ENCODE results near the gene BAZ2A. TPM values are rescaled to one million over a fixed set of nuclear protein-coding genes. Genes with fewer than 3 reads are reported as not detected.
A peak's percentile ranks its signal among the peaks of the same experiment; 100 is the strongest.

Gene BAZ2A
- polyA plus RNA-seq, 1 of the 3 experiments (the other 2 are of a cell fraction): 32.4 TPM

DNA sequence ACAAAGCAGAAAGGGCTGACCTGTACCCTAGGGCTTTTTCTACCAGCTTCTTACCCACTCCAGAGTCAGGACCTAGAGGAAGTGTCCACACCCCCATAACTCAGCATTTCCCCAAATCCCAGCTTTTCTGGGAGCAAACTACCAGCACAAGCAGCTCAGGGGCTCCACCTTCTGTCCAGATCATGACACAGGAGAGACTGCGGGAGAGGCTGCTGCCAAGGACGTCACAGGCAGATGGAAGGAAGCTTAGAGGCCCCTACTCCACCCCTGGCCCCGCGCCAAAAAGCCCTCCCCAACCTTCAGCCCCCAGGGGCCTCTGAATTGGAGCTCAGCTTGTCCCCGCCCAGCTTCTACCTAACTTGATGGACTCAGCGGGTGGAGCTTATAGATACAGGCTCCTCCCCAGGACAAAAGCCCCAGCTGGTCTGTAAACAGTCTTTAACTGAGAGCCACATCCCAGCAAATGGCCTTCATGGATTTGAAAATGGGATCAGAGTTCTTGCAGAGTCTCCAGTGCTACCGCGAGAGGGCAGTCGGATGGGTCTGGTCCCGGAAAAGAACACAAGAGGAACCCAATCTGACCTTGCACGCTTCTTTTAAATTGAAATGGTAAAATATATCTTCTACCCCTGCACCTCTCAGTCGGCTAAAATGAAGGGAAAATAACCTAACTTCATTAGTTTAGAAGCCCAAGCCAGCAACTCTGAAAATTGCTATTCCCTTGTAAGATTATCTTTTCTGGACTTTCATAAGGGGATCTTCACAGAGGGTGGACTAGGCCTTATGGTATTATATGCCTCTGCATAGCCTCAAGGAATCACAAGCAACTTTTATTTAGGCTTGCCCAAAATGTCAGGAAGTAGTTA lies 6.8 kb upstream of the BAZ2A start (continued):
- TF ChIP-seq, protein P1, sequence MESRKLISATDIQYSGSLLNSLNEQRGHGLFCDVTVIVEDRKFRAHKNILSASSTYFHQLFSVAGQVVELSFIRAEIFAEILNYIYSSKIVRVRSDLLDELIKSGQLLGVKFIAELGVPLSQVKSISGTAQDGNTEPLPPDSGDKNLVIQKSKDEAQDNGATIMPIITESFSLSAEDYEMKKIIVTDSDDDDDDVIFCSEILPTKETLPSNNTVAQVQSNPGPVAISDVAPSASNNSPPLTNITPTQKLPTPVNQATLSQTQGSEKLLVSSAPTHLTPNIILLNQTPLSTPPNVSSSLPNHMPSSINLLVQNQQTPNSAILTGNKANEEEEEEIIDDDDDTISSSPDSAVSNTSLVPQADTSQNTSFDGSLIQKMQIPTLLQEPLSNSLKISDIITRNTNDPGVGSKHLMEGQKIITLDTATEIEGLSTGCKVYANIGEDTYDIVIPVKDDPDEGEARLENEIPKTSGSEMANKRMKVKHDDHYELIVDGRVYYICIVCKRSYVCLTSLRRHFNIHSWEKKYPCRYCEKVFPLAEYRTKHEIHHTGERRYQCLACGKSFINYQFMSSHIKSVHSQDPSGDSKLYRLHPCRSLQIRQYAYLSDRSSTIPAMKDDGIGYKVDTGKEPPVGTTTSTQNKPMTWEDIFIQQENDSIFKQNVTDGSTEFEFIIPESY (IDR thresholded peaks at IDR 0.05; ENCODE audit: borderline replicate concordance, low read depth): peak; percentile 58; the same call in 1 of the 2 replicates
- peak; percentile 59; the same call in 1 of the 2 replicates for TF ChIP-seq TAF1 (IDR thresholded peaks at IDR 0.05; ENCODE audit: borderline replicate concordance, low read depth, low read length)
- no peak; the same call in 1 of the 2 replicates for TF ChIP-seq MEF2A (IDR thresholded peaks at IDR 0.05; ENCODE audit: borderline replicate concordance, low read depth)
- 0 out of 2 replicates have a peak, but pooled peaks have one; percentile 4 for TF ChIP-seq YY1 (IDR thresholded peaks at IDR 0.05; ENCODE audit: low read depth)
- peak; percentile 84; the same call in 1 of the 2 replicates for TF ChIP-seq POLR2AphosphoS5 (IDR thresholded peaks at IDR 0.05; ENCODE audit: low read depth, low read length)
- TF ChIP-seq SMC3 (IDR thresholded peaks at IDR 0.05; ENCODE audit: low read depth, low read length): peak; percentile 69
- no peak for TF ChIP-seq EZH2phosphoT487 (IDR thresholded peaks at IDR 0.05; ENCODE audit: borderline replicate concordance, low read depth)
- TF ChIP-seq TCF12 (IDR thresholded peaks at IDR 0.05): peak; percentile 51
- peak; percentile 66 for TF ChIP-seq CHD2 (IDR thresholded peaks at IDR 0.05; ENCODE audit: low read length, partially characterized antibody)
- TF ChIP-seq JUND (IDR thresholded peaks at IDR 0.05): peak; percentile 26; the same call in 1 of the 2 replicates
- TF ChIP-seq EP300 (IDR thresholded peaks at IDR 0.05; ENCODE audit: borderline replicate concordance in 1 of 2, low read depth in 1 of 2, low read length in 1 of 2): 0 out of 4 replicates have a peak, but pooled peaks have one; percentile 19 to 20
- TF ChIP-seq GABPA (IDR thresholded peaks at IDR 0.05; ENCODE audit: low read depth): peak; percentile 44; the same call in 1 of the 2 replicates
- TF ChIP-seq ELF1 (IDR thresholded peaks at IDR 0.05): peak; percentile 54; the same call in 1 of the 2 replicates
- TF ChIP-seq FOXJ3 (CRISPR knock-in tag; IDR thresholded peaks at IDR 0.05): 0 out of 2 replicates have a peak, but pooled peaks have one; percentile 39
- TF ChIP-seq NRF1 (IDR thresholded peaks at IDR 0.05; ENCODE audit: low read depth, low read length): no peak
- TF ChIP-seq FOXM1 (IDR thresholded peaks at IDR 0.05; ENCODE audit: low read depth): no peak
- TF ChIP-seq RXRA (IDR thresholded peaks at IDR 0.05; ENCODE audit: borderline replicate concordance, low read depth): peak; percentile 54; the same call in 1 of the 2 replicates
- no peak for TF ChIP-seq TEAD4 (IDR thresholded peaks at IDR 0.05; ENCODE audit: borderline replicate concordance, insufficient read depth)
- peak; percentile 98 for TF ChIP-seq NFIC (IDR thresholded peaks at IDR 0.05; ENCODE audit: borderline replicate concordance)
- TF ChIP-seq RAD21 (IDR thresholded peaks at IDR 0.05; ENCODE audit: low read length): peak; percentile 80
- TF ChIP-seq GATA2 (CRISPR knock-in tag; IDR thresholded peaks at IDR 0.05): no peak
